Nephron (organoid): ENCODE results near the gene ADCY2.
A peak's percentile ranks its signal among the peaks of the same experiment; 100 is the strongest.
"Not testable (repeated sequence)": the region's sequence is repeated elsewhere in the genome, so short reads cannot be mapped to it uniquely, and the experiment has no call there.

Source experiments
- H3K27ac Mint-ChIP-seq, 3 experiments: 2 replicates each; pipeline ENCODE4 v1.8.0; 2020; ENCODE audit warnings: mixed read lengths in 3 of 3, mild to moderate bottlenecking in 2 of 3, moderate library complexity in 1 of 3
- H3K27me3 Mint-ChIP-seq: 2 replicates; pipeline ENCODE4 v1.8.0; 2021; ENCODE audit warnings: low read depth, mild to moderate bottlenecking, moderate library complexity, mixed read lengths
- H3K36me3 Mint-ChIP-seq: 2 replicates; pipeline ENCODE4 v1.8.0; 2020; ENCODE audit warnings: low read depth, mixed read lengths
- H3K4me1 Mint-ChIP-seq: 2 replicates; pipeline ENCODE4 v1.8.0; 2020; ENCODE audit warnings: mixed read lengths
- H3K4me3 Mint-ChIP-seq, 3 experiments: 2 replicates each; pipeline ENCODE4 v1.8.0; 2020; ENCODE audit warnings: mild to moderate bottlenecking in 3 of 3, mixed read lengths in 3 of 3, moderate library complexity in 2 of 3
- H3K9me3 Mint-ChIP-seq: 2 replicates; pipeline ENCODE4 v1.8.0; 2020; ENCODE audit warnings: mixed read lengths
- CTCF ChIP-seq, 3 experiments: fragments of 200-600 bp; sonication (generic); IDR thresholded peaks; one replicate each; pipeline ENCODE4 v1.5.0; 2021; ENCODE audit warnings: antibody characterized with exemption in 3 of 3; ENCODE audit not compliant: unreplicated experiment in 3 of 3

Gene ADCY2

DNA sequence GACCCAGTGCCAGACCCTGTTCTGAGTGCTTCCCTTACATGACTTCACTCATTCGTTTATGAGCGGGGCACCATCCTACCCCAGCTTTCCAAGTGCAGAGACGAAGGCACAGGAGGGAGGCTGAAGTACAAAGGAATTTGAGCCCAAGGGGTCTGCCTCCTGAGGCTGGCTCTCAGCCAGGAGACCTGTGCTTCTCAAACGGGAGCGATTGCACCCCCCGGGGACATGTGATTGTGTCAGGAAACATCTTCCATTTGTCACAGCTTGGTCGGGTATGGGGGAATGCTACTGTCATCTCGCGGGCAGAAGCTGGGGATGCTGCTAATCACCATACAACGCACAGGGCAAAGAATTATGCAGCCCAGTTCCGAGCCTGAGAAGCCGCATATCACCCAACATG, 23.9 kb downstream of the ADCY2 start:
- Mint-ChIP-seq H3K4me3 (no peak overlapping the region), H3K4me1 (peaks cover 30% of the 10 kb centered on the region), H3K27ac (no peak overlapping the region)

DNA sequence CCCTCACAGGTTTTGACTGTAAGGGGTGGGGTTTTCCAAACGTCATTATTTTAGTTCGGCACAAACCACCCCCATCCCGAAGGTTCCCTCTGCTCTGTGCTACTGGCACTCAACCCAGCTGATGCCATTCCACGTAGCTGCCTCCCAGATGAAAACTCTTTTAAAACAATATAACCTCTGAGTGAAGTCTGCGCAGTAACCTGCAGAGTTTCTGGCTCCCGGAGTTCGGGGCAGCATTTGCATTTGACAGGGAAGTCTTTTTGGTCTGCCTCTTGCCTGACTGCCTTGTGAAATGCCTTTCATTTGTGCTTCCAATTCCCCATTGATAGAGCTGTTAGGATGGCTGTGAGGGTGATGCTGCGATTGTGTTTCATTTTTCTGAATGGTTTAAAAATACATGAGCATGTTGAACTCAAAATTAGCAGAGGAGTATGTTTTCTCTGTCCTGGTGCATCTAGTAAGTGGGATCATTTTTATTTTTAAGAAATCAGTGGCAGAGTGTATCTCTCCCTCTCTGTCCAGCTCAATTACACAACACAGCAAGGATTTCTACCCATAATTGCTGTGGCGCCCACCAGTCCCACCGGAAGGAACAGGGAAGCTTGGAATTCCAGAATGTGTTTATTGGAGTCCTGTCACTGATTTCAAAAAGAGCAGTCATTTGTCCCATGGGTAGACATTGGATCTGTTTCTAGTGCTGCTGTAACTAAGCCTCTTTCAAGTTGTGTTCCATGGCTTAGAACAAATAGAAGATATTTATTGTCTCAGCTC, 24.8 kb downstream of the ADCY2 start:
- peak overlapping the region in 2 of 3 experiments; percentile 7 to 21 for H3K27ac Mint-ChIP-seq
- peaks cover 30% of the 10 kb centered on the region for H3K4me1 Mint-ChIP-seq
- no peak for TF ChIP-seq CTCF (IDR thresholded peaks at IDR 0.05; ENCODE audit: unreplicated experiment in 3 of 3)
- no peak overlapping the region for H3K4me3 Mint-ChIP-seq
- H3K36me3 Mint-ChIP-seq = no peaks in the 10 kb centered on the region
- no peaks in the 10 kb centered on the region for H3K9me3 Mint-ChIP-seq
- H3K27me3 Mint-ChIP-seq = peaks cover 9% of the 10 kb centered on the region

More for the DNA sequence above, 23.9 kb downstream of the ADCY2 start:
- TF ChIP-seq CTCF (IDR thresholded peaks at IDR 0.05; ENCODE audit: unreplicated experiment in 3 of 3) = no peak
- Mint-ChIP-seq H3K9me3 (no peaks in the 10 kb centered on the region), H3K36me3 (no peaks in the 10 kb centered on the region), H3K27me3 (peaks cover 9% of the 10 kb centered on the region)

DNA sequence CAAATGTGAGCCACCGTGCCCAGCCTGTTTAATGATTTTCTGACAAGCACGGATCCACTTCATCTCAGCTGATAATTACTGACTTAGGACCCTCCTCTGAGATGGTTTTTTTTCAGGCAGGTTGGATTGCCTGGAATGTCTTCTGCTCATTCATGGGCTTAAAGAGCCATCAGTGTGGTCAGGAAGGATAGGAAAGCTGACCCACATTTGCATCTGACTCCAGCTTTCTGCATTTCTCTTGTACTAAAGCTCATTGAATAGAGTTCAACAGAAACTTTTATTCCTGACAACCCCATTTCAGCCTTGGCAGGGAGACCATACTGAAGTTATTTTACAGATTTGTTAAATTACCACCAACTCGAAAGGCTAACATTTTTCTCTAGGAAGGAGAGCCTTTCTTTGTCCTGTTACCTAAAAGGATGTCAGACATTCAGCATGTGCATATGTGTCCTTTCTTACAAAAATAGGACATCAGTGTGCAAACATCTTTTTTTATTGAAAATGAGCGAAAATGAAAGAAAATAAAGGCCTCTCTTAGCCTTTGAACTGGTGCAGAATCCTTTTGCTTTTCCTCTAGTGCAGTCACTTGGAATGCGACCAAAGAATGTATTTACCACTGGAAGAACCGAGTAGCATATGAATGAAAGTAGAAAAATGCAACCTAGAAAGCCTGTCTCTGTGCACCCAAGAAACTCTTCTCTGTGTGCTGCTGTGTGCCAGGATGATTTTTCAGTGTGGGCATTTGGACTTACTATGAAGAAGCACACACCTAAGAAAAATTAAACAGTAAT, 26.6 kb downstream of the ADCY2 start:
- H3K27ac Mint-ChIP-seq = peak overlapping the region; percentile 41 to 81 (median 64)
- no peak overlapping the region for H3K4me3 Mint-ChIP-seq
- H3K27me3 Mint-ChIP-seq = peaks cover 9% of the 10 kb centered on the region
- H3K9me3 Mint-ChIP-seq = no peaks in the 10 kb centered on the region
- H3K4me1 Mint-ChIP-seq = peaks cover 30% of the 10 kb centered on the region
- no peak for TF ChIP-seq CTCF (IDR thresholded peaks at IDR 0.05; ENCODE audit: unreplicated experiment in 3 of 3)
- H3K36me3 Mint-ChIP-seq = no peaks in the 10 kb centered on the region

GRCh38 chr5:7423231-7423630, 27.3 kb downstream of the ADCY2 start:
- H3K27me3 Mint-ChIP-seq, H3K9me3 Mint-ChIP-seq, H3K36me3 Mint-ChIP-seq, H3K4me3 Mint-ChIP-seq: not testable (repeated sequence)
- Mint-ChIP-seq H3K27ac (peak overlapping the region in 1 of 3 experiments; percentile 81), H3K4me1 (peaks cover 30% of the 10 kb centered on the region)

DNA sequence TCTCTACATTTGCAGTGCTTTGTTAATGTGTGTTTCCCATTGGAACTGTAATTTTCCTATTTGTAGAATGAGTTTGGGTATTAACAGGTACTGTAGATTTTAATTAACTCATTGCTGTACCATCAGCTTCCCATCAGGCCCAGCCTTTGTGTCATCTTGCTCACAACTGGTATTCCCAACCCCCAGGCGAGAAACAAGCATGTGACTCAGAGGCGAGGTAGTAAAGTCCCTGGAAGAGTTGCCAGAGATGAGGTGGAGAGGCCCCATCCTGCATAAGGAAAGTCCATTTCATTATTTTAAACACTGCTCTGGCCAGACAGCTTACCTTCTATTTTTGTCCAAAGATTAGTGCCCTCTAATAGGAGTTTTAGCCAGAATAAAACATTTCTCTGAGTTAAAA, 29.9 kb downstream of the ADCY2 start:
- TF ChIP-seq CTCF (IDR thresholded peaks at IDR 0.05; ENCODE audit: unreplicated experiment in 3 of 3) = no peak
- peaks cover 25% of the 10 kb centered on the region for H3K4me1 Mint-ChIP-seq
- no peaks in the 10 kb centered on the region for H3K9me3 Mint-ChIP-seq

DNA sequence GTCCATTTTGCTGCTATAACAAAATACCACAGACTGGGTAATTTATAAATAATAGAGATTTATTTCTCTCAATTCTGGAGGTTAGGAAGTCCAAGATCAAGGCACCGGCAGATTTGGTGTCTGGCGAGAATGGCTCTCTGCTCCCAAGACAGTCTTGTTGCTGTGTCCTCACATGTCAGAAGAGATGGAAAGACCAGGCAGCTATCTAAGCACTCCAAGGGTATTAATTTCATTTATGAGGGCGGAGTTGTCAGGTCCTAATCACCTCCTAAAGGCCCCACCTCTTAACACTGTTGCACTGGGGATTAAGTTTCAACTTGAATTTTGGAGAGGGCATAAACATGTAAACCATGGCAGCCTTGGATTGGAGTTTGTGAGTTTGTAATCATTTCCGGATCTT, 30.3 kb downstream of the ADCY2 start:
- Mint-ChIP-seq H3K27ac (no peak overlapping the region), H3K27me3 (no peaks in the 10 kb centered on the region), H3K4me1 (peaks cover 21% of the 10 kb centered on the region), H3K4me3 (no peak overlapping the region), H3K36me3 (no peaks in the 10 kb centered on the region), H3K9me3 (no peaks in the 10 kb centered on the region)
- no peak for TF ChIP-seq CTCF (IDR thresholded peaks at IDR 0.05; ENCODE audit: unreplicated experiment in 3 of 3)

More for the DNA sequence above, 29.9 kb downstream of the ADCY2 start:
- H3K27ac Mint-ChIP-seq = no peak overlapping the region
- H3K4me3 Mint-ChIP-seq = no peak overlapping the region
- H3K36me3 Mint-ChIP-seq = no peaks in the 10 kb centered on the region
- H3K27me3 Mint-ChIP-seq = no peaks in the 10 kb centered on the region
